GM12892 (cell line): ENCODE data around the gene MEGF11.

ENCODE experiments used
- POLR2A ChIP-seq: IDR thresholded peaks from 2 replicates; pipeline ENCODE4 v1.6.1; 2011; ENCODE audit warnings: low read depth, low read length, control low read depth
- TAF1 ChIP-seq: IDR thresholded peaks from 2 replicates; pipeline ENCODE4 v1.6.1; 2011; ENCODE audit warnings: low read depth, mild to moderate bottlenecking, control low read depth, low read length, borderline replicate concordance

DNA sequence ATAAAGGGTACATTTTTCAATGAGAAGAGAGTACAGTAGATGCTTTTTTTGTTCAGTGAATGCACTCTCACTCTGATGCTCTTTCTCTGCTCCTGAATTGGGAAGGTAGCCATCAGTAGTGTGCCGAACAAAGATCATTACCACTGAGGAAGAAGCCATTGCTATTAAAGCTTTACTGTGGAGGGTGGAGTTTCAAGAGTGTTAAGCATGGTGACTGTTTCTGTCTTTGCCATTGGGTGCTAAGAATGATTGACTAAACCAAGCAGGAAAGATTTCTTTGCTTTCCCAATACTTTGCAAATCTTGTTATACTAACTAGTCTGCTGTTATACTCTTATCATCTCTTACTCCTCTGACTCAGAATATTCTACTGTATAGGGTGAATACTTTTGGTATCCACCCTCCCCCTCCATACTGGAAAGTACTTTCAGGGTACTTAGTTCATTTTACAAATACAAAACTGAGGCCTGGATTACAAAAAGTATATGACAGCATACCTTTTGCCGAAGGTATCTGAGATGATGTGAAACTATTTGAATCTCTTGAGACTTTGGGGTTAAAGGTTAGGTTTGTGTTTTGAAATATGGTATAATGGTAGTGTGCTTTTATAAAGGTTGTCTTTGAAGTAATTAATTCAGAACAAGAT is 382.5 kb downstream of the MEGF11 start:
- peak; percentile 54 for TF ChIP-seq POLR2A
- TF ChIP-seq TAF1 = no peak
